OCI-LY1 (cell line): ENCODE data around the gene MAGI2.

Source experiments
- H2AFZ ChIP-seq: fragments of 200-600 bp; sonication (generic), shearing (Covaris generic); 2 replicates; pipeline ENCODE4 v1.6.0; 2014; ENCODE audit warnings: antibody characterized with exemption, mild to moderate bottlenecking, low read length
- H3F3A ChIP-seq: fragments of 200-600 bp; sonication (generic), shearing (Covaris generic); 2 replicates; pipeline ENCODE4 v1.6.0; 2014; ENCODE audit warnings: mild to moderate bottlenecking, antibody characterized with exemption, low read length, moderate library complexity; ENCODE audit not compliant: insufficient read depth
- H3K27ac ChIP-seq: fragments of 200-600 bp; sonication (generic); 2 replicates; pipeline ENCODE4 v1.5.1; 2014; ENCODE audit warnings: low read length, mixed run types, mild to moderate bottlenecking, low read depth; ENCODE audit not compliant: poor library complexity, severe bottlenecking
- H3K27me3 ChIP-seq: fragments of 200-600 bp; sonication (generic); 2 replicates; pipeline ENCODE4 v1.6.0; 2014; ENCODE audit warnings: antibody characterized with exemption, mild to moderate bottlenecking, low read length, moderate library complexity; ENCODE audit not compliant: insufficient read depth
- H3K36me3 ChIP-seq: fragments of 200-600 bp; sonication (generic); 2 replicates; pipeline ENCODE4 v1.6.1; 2014; ENCODE audit warnings: mild to moderate bottlenecking, antibody characterized with exemption, low read length, moderate library complexity, mixed read lengths; ENCODE audit not compliant: insufficient read depth
- H3K4me1 ChIP-seq: fragments of 200-600 bp; sonication (generic); 2 replicates; pipeline ENCODE4 v1.5.1; 2014; ENCODE audit warnings: mild to moderate bottlenecking, low read length, moderate library complexity; ENCODE audit not compliant: insufficient read depth, severe bottlenecking
- H3K4me2 ChIP-seq: fragments of 200-600 bp; sonication (generic), shearing (Covaris generic); 2 replicates; pipeline ENCODE4 v1.6.1; 2014; ENCODE audit warnings: low read length
- H3K4me3 ChIP-seq: fragments of 200-600 bp; sonication (generic); 2 replicates; pipeline ENCODE4 v1.5.1; 2014; ENCODE audit warnings: low read length, low read depth, mild to moderate bottlenecking, mixed read lengths; ENCODE audit not compliant: poor library complexity, severe bottlenecking
- H3K79me2 ChIP-seq: fragments of 200-600 bp; shearing (Covaris generic); 2 replicates; pipeline ENCODE4 v1.6.1; 2016; ENCODE audit warnings: mixed run types, low read length, mixed read lengths; ENCODE audit not compliant: insufficient read depth
- H3K9ac ChIP-seq: fragments of 200-600 bp; sonication (generic), shearing (Covaris generic); 2 replicates; pipeline ENCODE4 v1.6.1; 2014; ENCODE audit warnings: mild to moderate bottlenecking, low read length, mixed read lengths
- H3K9me2 ChIP-seq: fragments of 200-600 bp; sonication (generic), shearing (Covaris generic); 2 replicates; pipeline ENCODE4 v1.6.1; 2014; ENCODE audit warnings: low read depth, mild to moderate bottlenecking, low read length, mixed read lengths
- H3K9me3 ChIP-seq: fragments of 200-600 bp; shearing (Covaris generic); 2 replicates; pipeline ENCODE4 v1.6.1; 2014; ENCODE audit warnings: low read length, mixed read lengths
- H4K20me1 ChIP-seq: fragments of 200-600 bp; sonication (generic), shearing (Covaris generic); 2 replicates; pipeline ENCODE4 v1.6.0; 2016; ENCODE audit warnings: mild to moderate bottlenecking, low read length; ENCODE audit not compliant: insufficient read depth
- CTCF ChIP-seq: fragments of 200-600 bp; sonication (generic), shearing (Covaris generic); IDR thresholded peaks from 2 replicates; pipeline ENCODE4 v1.5.1; 2017; ENCODE audit warnings: mild to moderate bottlenecking, antibody characterized with exemption, low read length, moderate library complexity, mixed read lengths
- EZH2 ChIP-seq: fragments of 200-600 bp; sonication (generic), shearing (Covaris generic); IDR thresholded peaks from 2 replicates; pipeline ENCODE4 v1.8.0; 2017; ENCODE audit warnings: borderline replicate concordance, mixed run types, mild to moderate bottlenecking, antibody characterized with exemption, low read length, moderate library complexity, mixed read lengths

The MAGI2 gene

GRCh38 chr7:78634093-78634492 is 819.4 kb downstream of the MAGI2 start:
- Histone ChIP-seq H2AFZ (no peak overlapping the region), H3K27me3 (no peaks in the 10 kb centered on the region), H4K20me1 (no peaks in the 10 kb centered on the region), H3K4me1 (no peaks in the 10 kb centered on the region), H3K4me3 (no peak overlapping the region), H3K9ac (no peak overlapping the region), H3K9me2 (no peaks in the 10 kb centered on the region), H3K79me2 (no peaks in the 10 kb centered on the region), H3K4me2 (no peak overlapping the region), H3F3A (no peaks in the 10 kb centered on the region), H3K36me3 (no peaks in the 10 kb centered on the region), H3K9me3 (no peaks in the 10 kb centered on the region), H3K27ac (no peak overlapping the region)
- no peak for TF ChIP-seq EZH2
- no peak for TF ChIP-seq CTCF

- no peaks in the 10 kb centered on the region for H3K79me2 ChIP-seq
- H3K4me1 ChIP-seq, result no peaks in the 10 kb centered on the region
- H3K27ac ChIP-seq, result no peak overlapping the region
- no peak overlapping the region for H3K9ac ChIP-seq
- no peaks in the 10 kb centered on the region for H4K20me1 ChIP-seq
- H3K4me3 ChIP-seq, result no peak overlapping the region
- no peaks in the 10 kb centered on the region for H3F3A ChIP-seq
- H3K36me3 ChIP-seq, result no peaks in the 10 kb centered on the region
- no peak for TF ChIP-seq EZH2
- no peak for TF ChIP-seq CTCF
- no peak overlapping the region for H2AFZ ChIP-seq
- H3K27me3 ChIP-seq, result no peaks in the 10 kb centered on the region
- H3K9me2 ChIP-seq, result no peaks in the 10 kb centered on the region
- no peaks in the 10 kb centered on the region for H3K9me3 ChIP-seq
- no peak overlapping the region for H3K4me2 ChIP-seq
Observed at GRCh38 chr7:78620920-78621319, 832.5 kb downstream of the MAGI2 start.

GRCh38 chr7:78616539-78616938 is 836.9 kb downstream of the MAGI2 start:
- Histone ChIP-seq H4K20me1 (no peaks in the 10 kb centered on the region), H3K27ac (no peak overlapping the region), H3K4me2 (no peak overlapping the region), H3F3A (no peaks in the 10 kb centered on the region), H3K9me2 (no peaks in the 10 kb centered on the region), H3K27me3 (no peaks in the 10 kb centered on the region), H3K9me3 (no peaks in the 10 kb centered on the region), H3K4me3 (no peak overlapping the region), H3K9ac (no peak overlapping the region), H3K36me3 (no peaks in the 10 kb centered on the region), H3K79me2 (no peaks in the 10 kb centered on the region), H3K4me1 (no peaks in the 10 kb centered on the region), H2AFZ (no peak overlapping the region)
- no peak for TF ChIP-seq EZH2
- no peak for TF ChIP-seq CTCF
